Esophagus squamous epithelium (tissue), 5 donors: ENCODE measurements around the gene MYO1D. TPM values are rescaled to one million over a fixed set of nuclear protein-coding genes. Genes with fewer than 3 reads are reported as not detected.

Source experiments
- DNase-seq: peaks from one replicate; lab custom pipeline; 2025; lab: John Stamatoyannopoulos, UW
- H3K27ac ChIP-seq, 4 donors: fragments of 200-600 bp; sonication (generic); one replicate each; pipeline ENCODE4 v1.5.1; 2016 to 2019; ENCODE audit warnings: mild to moderate bottlenecking in 1 of 4
- H3K27me3 ChIP-seq, 4 donors: fragments of 200-600 bp; sonication (generic); 1 replicate in 3 of 4; 2 replicates in 1 of 4; pipeline versions ENCODE4 v1.5.1 to v1.6.0; 2017 to 2021; ENCODE audit warnings: antibody characterized with exemption in 1 of 4
- H3K36me3 ChIP-seq, 3 donors: fragments of 200-600 bp; sonication (generic); one replicate each; pipeline ENCODE4 v1.5.1; 2016 to 2019
- H3K4me1 ChIP-seq, 3 donors: fragments of 200-600 bp; sonication (generic); one replicate each; pipeline ENCODE4 v1.5.1; 2017 to 2019
- H3K4me3 ChIP-seq, 4 donors: fragments of 200-600 bp; sonication (generic); 1 replicate in 3 of 4; 2 replicates in 1 of 4; pipeline ENCODE4 v1.5.1; 2016 to 2019; ENCODE audit warnings: mild to moderate bottlenecking in 2 of 4, moderate library complexity in 1 of 4
- H3K9me3 ChIP-seq, 3 donors: fragments of 200-600 bp; sonication (generic); one replicate each; pipeline ENCODE4 v1.5.1; 2016 to 2019
- CTCF ChIP-seq, 6 experiments: fragments of 450-650 bp in 4 of 6; fragments of 200-600 bp in 2 of 6; sonication (generic) in 2 of 6; IDR thresholded peaks; one replicate each; pipeline ENCODE4 v1.5.1; 2016 to 2019; ENCODE audit warnings: antibody characterized with exemption in 6 of 6, mild to moderate bottlenecking in 4 of 6, moderate library complexity in 4 of 6
- POLR2A ChIP-seq, 4 donors: fragments of 450-650 bp; IDR thresholded peaks; one replicate each; pipeline ENCODE4 v1.6.1; 2017; ENCODE audit warnings: antibody characterized with exemption in 4 of 4, mild to moderate bottlenecking in 4 of 4, moderate library complexity in 3 of 4
- WGBS, 2 donors: methylation state at CpG; one replicate each; pipeline ENCODE4 v1.1.5; 2018; 5-methylcytosine and 5-hydroxymethylcytosine counted together
- intact Hi-C: fragments of 100-400 bp; cut with DNase I; formaldehyde crosslinking; loops from one replicate; pipeline ENCODE4 v1.15.0; 2022
- total RNA-seq, 4 donors: library from RNA; depleted of rRNA; stranded (reverse); fragments of >200 nt; gene quantifications; one replicate each; pipeline ENCODE4 v1.1.0, GENCODE V29; 2016
- donor health status: DM: yes; HTN: yes; CAD: no.

MYO1D gene
- total RNA-seq, 4 donors from 2014 or later: 58.8 to 86.8 (median 64.3) TPM

- intact Hi-C loops: loop anchor here (5.0 kb wide), 1 partner anchor 99 kb away; no protein-coding TSS in a partner anchor
- no peak for TF ChIP-seq CTCF (IDR thresholded peaks at IDR 0.05)
- TF ChIP-seq POLR2A (IDR thresholded peaks at IDR 0.05): no peak
- no peak overlapping the region for H3K4me3 ChIP-seq
- H3K36me3 ChIP-seq: no peaks in the 10 kb centered on the region
- WGBS, 2 donors: 74 to 83% methylated on average over 6 of the region's 6 CpGs
- H3K4me1 ChIP-seq: peaks cover 3 to 20% (median 10%) of the 10 kb centered on the region in 3 donors
- no peaks in the 10 kb centered on the region for H3K27me3 ChIP-seq
- no peak overlapping the region for H3K27ac ChIP-seq
- no peak for DNase-seq
- H3K9me3 ChIP-seq: no peaks in the 10 kb centered on the region
These were observed 3.9 kb upstream of the MYO1D start for GRCh38 chr17:32880671-32881453.

- no peak overlapping the region for H3K27ac ChIP-seq
- DNase-seq: no peak
- H3K9me3 ChIP-seq: no peaks in the 10 kb centered on the region
- peaks cover 7 to 31% (median 13%) of the 10 kb centered on the region in 3 donors for H3K4me1 ChIP-seq
- H3K27me3 ChIP-seq: no peaks in the 10 kb centered on the region
- no peak overlapping the region for H3K4me3 ChIP-seq
- H3K36me3 ChIP-seq: no peaks in the 10 kb centered on the region
- WGBS, 2 donors: 100% methylated on average over 1 of the region's 1 CpG
- intact Hi-C loops: no loop called here
- TF ChIP-seq POLR2A (IDR thresholded peaks at IDR 0.05) (no peak), CTCF (IDR thresholded peaks at IDR 0.05) (no peak)
These were observed 2.2 kb upstream of the MYO1D start for GRCh38 chr17:32879134-32879533.

- Histone ChIP-seq H3K27ac (peak overlapping the region in 1 of 4 donors; percentile 83), H3K4me3 (no peak overlapping the region), H3K9me3 (no peaks in the 10 kb centered on the region), H3K4me1 (peaks cover 7 to 35% (median 13%) of the 10 kb centered on the region in 3 donors), H3K36me3 (no peaks in the 10 kb centered on the region), H3K27me3 (no peaks in the 10 kb centered on the region)
- TF ChIP-seq CTCF (IDR thresholded peaks at IDR 0.05) (no peak), POLR2A (IDR thresholded peaks at IDR 0.05) (no peak)
- DNase-seq: no peak
- 43 to 58% methylated on average over 3 of the region's 3 CpGs for WGBS, 2 donors
- intact Hi-C loops: no loop called here
These were observed 1.3 kb upstream of the MYO1D start for GRCh38 chr17:32878211-32878610.

- intact Hi-C loops: no loop called here
- DNase-seq: peak; percentile 43
- no peak for TF ChIP-seq POLR2A (IDR thresholded peaks at IDR 0.05)
- peak; percentile 66 to 100 (median 98) for TF ChIP-seq CTCF (IDR thresholded peaks at IDR 0.05)
These were observed 340 bp upstream of the MYO1D start for GRCh38 chr17:32877164-32877764.

GRCh38 chr17:32875923-32876416 is 954 bp downstream of the MYO1D start:
- Histone ChIP-seq H3K9me3 (no peaks in the 10 kb centered on the region), H3K36me3 (no peaks in the 10 kb centered on the region), H3K4me3 (peak overlapping the region; percentile 78 to 100 (median 88)), H3K27ac (peak overlapping the region; percentile 92 to 100 (median 99)), H3K27me3 (no peaks in the 10 kb centered on the region), H3K4me1 (peaks cover 7 to 53% (median 13%) of the 10 kb centered on the region in 3 donors)
- 4 to 7% methylated on average over 15 of the region's 15 CpGs for WGBS, 2 donors
- intact Hi-C loops: no loop called here
- no peak for DNase-seq
- no peak for TF ChIP-seq POLR2A (IDR thresholded peaks at IDR 0.05)
- no peak for TF ChIP-seq CTCF (IDR thresholded peaks at IDR 0.05)

More at GRCh38 chr17:32877164-32877764, 340 bp upstream of the MYO1D start:
- H3K4me1 ChIP-seq: peaks cover 7 to 40% (median 13%) of the 10 kb centered on the region in 3 donors
- no peaks in the 10 kb centered on the region for H3K36me3 ChIP-seq
- no peaks in the 10 kb centered on the region for H3K27me3 ChIP-seq
- H3K4me3 ChIP-seq: peak overlapping the region; percentile 78 to 100 (median 88)
- no peaks in the 10 kb centered on the region for H3K9me3 ChIP-seq
- 0% methylated on average over 8 of the region's 44 CpGs for WGBS, 2 donors
- H3K27ac ChIP-seq: peak overlapping the region; percentile 92 to 100 (median 99)
